Measurements from ENCODE around the gene GGT6.

DNA sequence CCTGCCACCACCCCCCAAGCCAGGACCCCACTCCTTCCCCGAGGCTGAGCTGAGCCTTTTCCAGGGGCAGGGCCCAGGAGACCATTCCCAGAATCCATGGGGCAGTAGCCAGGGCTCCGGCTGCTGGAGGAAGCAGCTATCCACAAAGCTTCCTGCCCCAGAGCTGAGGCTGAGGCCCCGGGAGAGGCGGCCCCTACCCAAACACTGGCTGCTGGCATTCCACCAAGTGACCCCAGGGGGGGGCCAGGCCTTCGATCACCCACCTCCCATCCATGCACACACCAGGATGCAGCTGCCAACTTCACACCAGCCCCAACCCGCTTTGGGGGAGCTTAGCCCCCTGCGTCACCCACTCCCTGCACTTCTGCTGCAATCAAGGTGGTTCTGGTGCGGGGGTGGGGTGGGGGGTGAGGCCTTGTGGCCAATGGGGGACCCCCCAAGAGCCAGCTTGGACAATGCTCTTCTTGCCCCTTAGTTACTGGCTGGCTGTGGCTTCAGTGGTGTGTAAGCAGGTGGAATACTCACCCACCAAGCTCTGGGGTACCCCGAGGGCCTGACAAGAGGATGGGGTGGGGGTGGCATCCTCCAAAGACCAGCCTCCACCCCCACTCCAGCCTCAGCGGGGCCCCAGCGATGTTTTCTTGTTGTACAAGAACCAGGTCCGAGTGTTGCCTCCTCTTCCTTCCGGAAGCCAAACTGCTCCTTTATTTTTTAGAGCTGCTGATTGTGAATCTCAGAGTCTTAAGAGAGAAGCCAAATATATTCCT, 22.0 kb downstream of the GGT6 start:
- TF ChIP-seq, protein P1, sequence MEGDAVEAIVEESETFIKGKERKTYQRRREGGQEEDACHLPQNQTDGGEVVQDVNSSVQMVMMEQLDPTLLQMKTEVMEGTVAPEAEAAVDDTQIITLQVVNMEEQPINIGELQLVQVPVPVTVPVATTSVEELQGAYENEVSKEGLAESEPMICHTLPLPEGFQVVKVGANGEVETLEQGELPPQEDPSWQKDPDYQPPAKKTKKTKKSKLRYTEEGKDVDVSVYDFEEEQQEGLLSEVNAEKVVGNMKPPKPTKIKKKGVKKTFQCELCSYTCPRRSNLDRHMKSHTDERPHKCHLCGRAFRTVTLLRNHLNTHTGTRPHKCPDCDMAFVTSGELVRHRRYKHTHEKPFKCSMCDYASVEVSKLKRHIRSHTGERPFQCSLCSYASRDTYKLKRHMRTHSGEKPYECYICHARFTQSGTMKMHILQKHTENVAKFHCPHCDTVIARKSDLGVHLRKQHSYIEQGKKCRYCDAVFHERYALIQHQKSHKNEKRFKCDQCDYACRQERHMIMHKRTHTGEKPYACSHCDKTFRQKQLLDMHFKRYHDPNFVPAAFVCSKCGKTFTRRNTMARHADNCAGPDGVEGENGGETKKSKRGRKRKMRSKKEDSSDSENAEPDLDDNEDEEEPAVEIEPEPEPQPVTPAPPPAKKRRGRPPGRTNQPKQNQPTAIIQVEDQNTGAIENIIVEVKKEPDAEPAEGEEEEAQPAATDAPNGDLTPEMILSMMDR (IDR thresholded peaks at IDR 0.05): no peak
- TF ChIP-seq GABPA (IDR thresholded peaks at IDR 0.05; ENCODE audit: low read depth) (no peak), YY1 (IDR thresholded peaks at IDR 0.05; ENCODE audit: low read depth) (no peak), RAD21 (IDR thresholded peaks at IDR 0.05; ENCODE audit: low read length) (no peak), TAF1 (IDR thresholded peaks at IDR 0.05; ENCODE audit: borderline replicate concordance, low read depth, low read length) (no peak), POLR2AphosphoS5 (IDR thresholded peaks at IDR 0.05; ENCODE audit: low read depth, low read length) (no peak), SIN3A (IDR thresholded peaks at IDR 0.05; ENCODE audit: borderline replicate concordance, low read depth, low read length) (no peak), SMC3 (IDR thresholded peaks at IDR 0.05; ENCODE audit: low read depth, low read length) (no peak), EP300 (IDR thresholded peaks at IDR 0.05; ENCODE audit: borderline replicate concordance in 1 of 2, low read depth in 1 of 2, low read length in 1 of 2) (no peak)
- TF ChIP-seq, protein P2, sequence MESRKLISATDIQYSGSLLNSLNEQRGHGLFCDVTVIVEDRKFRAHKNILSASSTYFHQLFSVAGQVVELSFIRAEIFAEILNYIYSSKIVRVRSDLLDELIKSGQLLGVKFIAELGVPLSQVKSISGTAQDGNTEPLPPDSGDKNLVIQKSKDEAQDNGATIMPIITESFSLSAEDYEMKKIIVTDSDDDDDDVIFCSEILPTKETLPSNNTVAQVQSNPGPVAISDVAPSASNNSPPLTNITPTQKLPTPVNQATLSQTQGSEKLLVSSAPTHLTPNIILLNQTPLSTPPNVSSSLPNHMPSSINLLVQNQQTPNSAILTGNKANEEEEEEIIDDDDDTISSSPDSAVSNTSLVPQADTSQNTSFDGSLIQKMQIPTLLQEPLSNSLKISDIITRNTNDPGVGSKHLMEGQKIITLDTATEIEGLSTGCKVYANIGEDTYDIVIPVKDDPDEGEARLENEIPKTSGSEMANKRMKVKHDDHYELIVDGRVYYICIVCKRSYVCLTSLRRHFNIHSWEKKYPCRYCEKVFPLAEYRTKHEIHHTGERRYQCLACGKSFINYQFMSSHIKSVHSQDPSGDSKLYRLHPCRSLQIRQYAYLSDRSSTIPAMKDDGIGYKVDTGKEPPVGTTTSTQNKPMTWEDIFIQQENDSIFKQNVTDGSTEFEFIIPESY (IDR thresholded peaks at IDR 0.05; ENCODE audit: borderline replicate concordance, low read depth): no peak
- TF ChIP-seq, protein P3, sequence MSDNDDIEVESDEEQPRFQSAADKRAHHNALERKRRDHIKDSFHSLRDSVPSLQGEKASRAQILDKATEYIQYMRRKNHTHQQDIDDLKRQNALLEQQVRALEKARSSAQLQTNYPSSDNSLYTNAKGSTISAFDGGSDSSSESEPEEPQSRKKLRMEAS (IDR thresholded peaks at IDR 0.05; ENCODE audit: low read depth): no peak

Data from SK-N-SH (cell line).